HL-60 (cell line): ENCODE measurements around the gene TANGO2.
"Not testable (repeated sequence)": the region's sequence is repeated elsewhere in the genome, so short reads cannot be mapped to it uniquely, and the experiment has no call there.

Source experiments
- DNase-seq, 2 experiments: peaks; one replicate each; pipeline ENCODE4 v3.0.0-alpha.2; 2010 to 2020; ENCODE audit warnings: low read depth in 1 of 2, low spot score in 1 of 2
- H3K27ac ChIP-seq: fragments of 250-450 bp; sonication (Bioruptor Pico); replicated peaks from 2 replicates; pipeline ENCODE4 v1.5.1; 2020; ENCODE audit warnings: mild to moderate bottlenecking, moderate library complexity
- H3K27me3 ChIP-seq: fragments of 250-450 bp; sonication (Bioruptor Pico); 2 replicates; pipeline ENCODE4 v1.5.1; 2021; ENCODE audit warnings: mild to moderate bottlenecking, moderate library complexity; ENCODE audit not compliant: insufficient read depth, poor library complexity, severe bottlenecking
- H3K4me3 ChIP-seq: replicated peaks from 2 replicates; pipeline ENCODE4 v1.5.1; 2011; ENCODE audit warnings: mild to moderate bottlenecking, control low read depth, low read length; ENCODE audit not compliant: insufficient read depth
- CTCF ChIP-seq: IDR thresholded peaks from one replicate; pipeline ENCODE4 v1.5.1; 2011; ENCODE audit warnings: low read length, control low read depth, inconsistent platforms; ENCODE audit not compliant: insufficient read depth
- GABPA ChIP-seq: IDR thresholded peaks from 2 replicates; pipeline ENCODE4 v1.6.1; 2012; ENCODE audit warnings: low read depth
- POLR2AphosphoS5 ChIP-seq: IDR thresholded peaks from 2 replicates; pipeline ENCODE4 v1.6.1; 2012; ENCODE audit warnings: low read depth
- REST ChIP-seq: IDR thresholded peaks from 2 replicates; pipeline ENCODE4 v1.6.1; 2012; ENCODE audit warnings: low read depth; ENCODE audit not compliant: insufficient replicate concordance
- SPI1 ChIP-seq: IDR thresholded peaks from 2 replicates; pipeline ENCODE4 v1.6.1; 2012; ENCODE audit warnings: low read depth, mild to moderate bottlenecking, borderline replicate concordance

Gene TANGO2

GRCh38 chr22:20064545-20065262 lies 43.8 kb downstream of the TANGO2 start:
- TF ChIP-seq POLR2AphosphoS5: no peak
- TF ChIP-seq GABPA: no peak
- TF ChIP-seq SPI1: no peak
- TF ChIP-seq CTCF: no peak
- no peak for TF ChIP-seq REST

GRCh38 chr22:20065896-20066616 lies 45.1 kb downstream of the TANGO2 start:
- Histone ChIP-seq H3K27me3 (no peaks in the 10 kb centered on the region), H3K4me3 (no peak overlapping the region), H3K27ac (no peak overlapping the region)
- no peak for TF ChIP-seq POLR2AphosphoS5
- TF ChIP-seq REST: no peak
- no peak for TF ChIP-seq GABPA
- no peak for TF ChIP-seq CTCF
- no peak for TF ChIP-seq SPI1
- no peak for DNase-seq

More at GRCh38 chr22:20064545-20065262, 43.8 kb downstream of the TANGO2 start:
- Histone ChIP-seq H3K27me3 (no peaks in the 10 kb centered on the region), H3K4me3 (no peak overlapping the region), H3K27ac (no peak overlapping the region)
- no peak for DNase-seq

- DNase-seq: no peak
- no peaks in the 10 kb centered on the region for H3K27me3 ChIP-seq
- no peak overlapping the region for H3K4me3 ChIP-seq
- TF ChIP-seq CTCF (no peak), SPI1 (no peak), REST (no peak), GABPA (no peak), POLR2AphosphoS5 (no peak)
- H3K27ac ChIP-seq: no peak overlapping the region
Observed at GRCh38 chr22:20066617-20067383, 45.9 kb downstream of the TANGO2 start.

- not testable (repeated sequence) for H3K27ac ChIP-seq, DNase-seq, H3K4me3 ChIP-seq, H3K27me3 ChIP-seq
Observed at GRCh38 chr22:20067384-20067682, 46.4 kb downstream of the TANGO2 start.
